ENCODE results near the gene TANGO6.

- no peak for TF ChIP-seq CTCF (IDR thresholded peaks at IDR 0.05)
- TF ChIP-seq POLR2A (IDR thresholded peaks at IDR 0.05) = no peak
Observed at GRCh38 chr16:69085032-69085695, 241.8 kb downstream of the TANGO6 start.

Measured in body of pancreas (tissue), 4 donors.